NCI-H526 treated with DMSO at 0.1 percent for 48 hours (cell line): ENCODE results near the gene FAM47E.

Source experiments
- DNase-seq: peaks from one replicate; lab custom pipeline; 2025; lab: John Stamatoyannopoulos, UW

FAM47E gene, protein sequence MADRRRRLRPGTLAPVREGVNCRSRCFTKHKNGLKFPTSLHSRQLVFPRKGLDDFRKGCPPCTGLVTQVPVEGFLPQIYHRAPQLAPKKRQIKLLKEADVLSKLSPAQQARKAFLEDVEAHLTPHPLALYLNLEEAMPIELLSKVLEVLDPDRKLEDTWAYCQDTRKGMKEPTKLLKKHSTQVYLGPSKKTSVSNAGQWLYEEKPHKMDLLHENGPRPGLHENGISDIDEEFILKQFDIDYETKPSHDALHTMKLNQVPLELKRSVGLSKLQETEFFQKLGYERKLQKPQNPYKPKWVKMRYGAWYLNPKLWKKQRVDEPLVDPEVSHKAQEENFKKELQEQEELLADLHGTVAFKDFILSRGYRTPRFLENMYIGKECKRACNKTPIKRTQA

GRCh38 chr4:76251441-76252270 lies at the start of gene FAM47E:
Gene FAM47E (plus strand): TSS chr4:76251721. CDS start chr4:76251747, 26 bp downstream.
- peak; percentile 39 for DNase-seq

DNA sequence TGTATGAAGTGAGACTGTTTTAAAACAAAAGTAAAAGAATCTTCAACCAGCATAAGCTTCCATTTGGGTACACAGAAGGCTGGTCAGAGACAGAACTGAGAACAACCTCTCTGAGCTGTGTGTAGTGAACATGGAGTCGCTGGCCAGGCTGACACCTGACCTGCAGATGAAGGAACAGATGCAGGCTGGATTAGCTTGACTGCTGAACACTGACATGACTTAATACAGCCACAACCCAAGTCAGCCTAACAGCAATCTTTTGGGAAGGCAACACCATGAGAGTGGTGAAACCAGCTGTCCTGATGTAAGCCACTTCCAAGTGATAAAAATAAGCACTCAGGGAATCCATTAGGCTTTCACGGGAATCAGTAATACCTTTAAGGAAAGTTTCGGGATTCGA lies 48.0 kb upstream of the FAM47E start:
- no peak for DNase-seq

DNA sequence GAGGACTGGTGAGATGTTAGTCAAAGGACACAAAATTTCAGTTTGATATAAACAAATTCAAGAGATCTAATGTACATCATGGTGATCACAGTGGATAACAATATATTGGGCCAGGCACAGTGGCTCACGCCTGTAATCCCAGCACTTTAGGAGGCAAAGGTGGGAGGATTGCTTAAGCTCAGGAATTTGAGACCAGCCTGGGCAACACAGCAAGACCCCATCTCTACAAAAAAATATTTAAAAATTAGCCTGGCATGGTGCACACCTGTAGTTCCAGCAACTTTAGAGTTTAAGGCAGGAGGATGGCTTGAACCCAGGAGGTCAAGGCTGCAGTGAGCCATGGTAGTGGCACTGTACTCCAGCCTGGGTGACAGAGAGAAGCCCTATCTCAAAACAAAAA lies 46.6 kb upstream of the FAM47E start:
- no peak for DNase-seq

- no peak for DNase-seq
These were observed 46.0 kb upstream of the FAM47E start for GRCh38 chr4:76205476-76205875.

DNA sequence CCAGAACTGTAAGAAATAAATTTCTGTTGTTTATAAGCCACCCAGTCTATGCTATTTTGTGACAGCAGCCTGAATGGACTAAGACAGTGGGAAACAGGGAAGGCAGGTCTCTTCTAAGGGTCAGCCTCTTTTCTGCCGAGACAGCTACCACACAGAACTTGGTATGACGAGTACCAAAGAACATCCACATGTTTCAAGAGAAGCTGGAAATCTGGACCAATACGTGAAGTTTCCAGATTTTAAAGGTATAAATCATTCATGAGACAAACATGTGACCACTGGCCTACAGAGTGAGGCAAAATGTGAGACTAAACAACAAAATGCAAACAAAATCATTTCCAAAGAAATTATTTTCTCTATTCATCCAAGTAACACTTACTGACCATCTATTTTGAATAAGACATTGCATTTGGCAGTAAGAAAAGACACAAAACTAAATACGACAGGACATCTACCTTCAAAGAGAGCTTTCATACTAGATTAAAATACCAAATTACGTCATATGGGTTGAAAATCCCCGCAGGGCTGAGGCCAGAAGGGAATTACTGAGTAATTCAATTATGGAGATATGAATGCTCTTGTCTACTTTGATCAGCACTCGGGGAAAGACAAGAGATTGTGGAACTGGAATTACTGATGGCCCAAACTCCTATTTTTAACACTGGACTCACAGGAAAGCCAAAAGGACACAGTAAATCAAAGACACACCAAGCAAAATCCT lies 45.1 kb upstream of the FAM47E start:
- DNase-seq = no peak

DNA sequence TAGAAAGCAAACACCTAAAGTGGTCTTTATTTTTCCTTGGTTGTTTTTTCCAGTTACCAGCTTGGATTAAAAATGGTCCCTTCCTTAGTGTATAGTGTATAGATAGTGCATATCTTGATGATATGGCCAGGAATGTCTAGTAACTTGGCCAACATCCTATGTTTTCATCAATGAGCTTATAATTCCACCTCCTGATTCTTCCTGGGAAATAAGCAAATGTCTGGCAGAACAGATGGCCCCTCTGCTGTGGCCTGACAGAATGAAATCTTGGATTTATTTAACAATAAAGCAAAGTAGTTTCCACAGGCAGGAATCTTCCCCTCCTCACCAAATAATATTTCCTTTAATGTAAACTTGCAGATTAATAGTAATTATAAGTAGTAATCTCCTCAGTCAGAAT lies 44.0 kb upstream of the FAM47E start:
- no peak for DNase-seq

- DNase-seq = peak; percentile 3
These were observed 43.3 kb upstream of the FAM47E start for GRCh38 chr4:76208005-76208765.

DNA sequence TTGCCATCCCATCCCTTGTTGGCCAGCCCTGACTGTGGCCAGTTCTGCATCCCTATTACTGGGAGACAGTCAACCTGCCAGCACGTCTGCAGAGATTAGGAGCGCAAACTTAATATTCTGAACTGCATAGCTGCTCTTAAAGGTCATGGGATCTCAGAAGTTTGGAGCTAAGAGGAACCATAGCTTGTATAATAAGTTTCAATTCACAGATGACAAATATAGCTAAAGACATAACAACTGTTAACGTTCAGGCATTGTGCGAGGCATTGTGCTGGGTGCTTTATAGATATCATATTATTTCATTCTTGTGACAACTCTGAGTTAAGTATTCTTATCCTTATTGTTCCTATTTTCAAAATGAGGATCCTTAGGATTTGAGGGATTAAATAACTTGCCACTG lies 41.6 kb upstream of the FAM47E start:
- DNase-seq = no peak

DNA sequence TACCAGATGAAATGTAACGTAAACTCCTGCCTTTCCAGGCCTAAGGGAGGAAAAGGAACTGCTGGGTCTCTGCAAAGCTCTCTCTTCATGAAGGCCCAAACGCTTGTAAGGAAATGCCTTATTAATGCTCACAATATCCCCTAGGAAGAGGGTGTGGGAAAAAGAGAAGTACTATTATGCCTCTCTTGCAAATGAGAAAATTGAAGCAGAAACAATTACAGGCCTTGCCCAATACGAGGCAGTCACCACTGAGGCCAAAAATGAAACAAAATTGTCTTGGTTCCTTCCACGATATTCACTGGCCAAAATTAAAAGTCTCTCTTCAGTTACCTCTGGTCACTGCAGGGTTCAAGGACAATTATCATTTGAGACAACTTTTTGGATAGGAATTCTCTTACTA lies 41.1 kb upstream of the FAM47E start:
- DNase-seq = no peak

DNA sequence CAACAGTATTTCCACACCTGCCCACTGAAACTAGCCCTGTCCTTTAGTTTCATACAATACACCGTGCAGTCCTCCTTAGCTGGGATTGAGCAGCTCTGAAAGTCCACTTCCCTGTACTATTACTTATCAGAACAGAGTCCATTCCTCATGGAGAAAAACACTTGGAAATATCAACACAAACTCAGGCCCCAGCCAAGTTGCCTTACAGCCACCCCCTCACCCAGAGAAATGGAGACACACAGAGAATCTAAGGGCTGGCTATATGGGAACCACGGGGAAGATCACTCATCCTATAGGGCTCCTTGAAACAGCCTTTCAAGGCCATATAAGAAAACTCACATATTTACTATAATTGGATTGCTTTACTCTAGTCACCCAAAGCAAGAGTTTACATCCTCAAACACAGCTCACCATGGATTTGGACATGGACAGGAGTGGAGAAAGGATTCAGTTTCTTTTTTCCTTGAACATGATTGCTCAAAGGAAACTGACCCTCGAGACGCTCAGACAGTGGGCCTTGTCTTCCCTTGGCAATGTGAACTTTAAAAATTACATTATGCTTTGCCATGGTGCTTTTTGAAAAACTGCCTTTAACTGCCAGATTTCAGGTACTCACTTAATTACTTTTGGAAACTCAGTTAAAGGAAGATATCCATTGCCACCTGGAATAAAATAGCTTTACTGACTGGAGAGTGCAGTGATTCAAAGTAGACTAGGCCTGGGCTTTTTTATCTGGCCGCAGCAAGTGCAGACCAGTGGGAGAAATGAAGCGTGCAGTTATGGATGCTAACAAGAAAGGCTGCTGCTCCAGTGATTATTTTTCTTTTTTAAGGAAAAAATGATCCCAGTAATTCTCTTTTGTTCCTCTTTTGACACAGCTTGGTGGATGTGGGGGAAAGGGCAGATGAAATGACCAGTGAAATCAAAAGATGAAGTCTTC lies 39.5 kb upstream of the FAM47E start:
- DNase-seq = no peak

DNA sequence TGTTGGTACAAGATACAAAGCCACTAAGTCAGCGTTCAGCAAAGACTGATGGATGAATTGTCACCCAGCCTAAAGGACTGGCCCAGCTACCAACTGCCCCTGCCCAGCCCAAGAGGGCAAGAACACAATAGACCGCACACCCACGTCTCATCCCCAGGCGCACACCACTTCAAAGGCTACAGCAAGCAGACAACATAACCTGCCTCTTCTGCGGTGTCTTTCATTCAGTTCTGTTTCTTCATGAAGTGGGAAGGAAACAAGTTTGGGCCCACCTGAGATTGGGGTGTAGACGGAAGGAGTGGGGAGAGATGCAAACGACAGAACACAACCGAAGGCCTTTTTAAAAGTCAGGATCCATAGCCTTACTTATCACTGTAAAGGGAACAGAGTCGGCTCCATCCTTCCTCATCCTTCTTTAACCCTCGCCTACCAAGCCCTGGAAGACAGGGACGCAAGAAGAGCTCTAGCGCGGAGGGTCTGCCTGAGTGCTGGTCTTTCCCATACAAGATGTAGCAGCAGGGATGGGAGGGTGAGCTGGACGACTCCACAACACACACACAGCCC lies 38.6 kb upstream of the FAM47E start:
- DNase-seq = peak; percentile 53

DNA sequence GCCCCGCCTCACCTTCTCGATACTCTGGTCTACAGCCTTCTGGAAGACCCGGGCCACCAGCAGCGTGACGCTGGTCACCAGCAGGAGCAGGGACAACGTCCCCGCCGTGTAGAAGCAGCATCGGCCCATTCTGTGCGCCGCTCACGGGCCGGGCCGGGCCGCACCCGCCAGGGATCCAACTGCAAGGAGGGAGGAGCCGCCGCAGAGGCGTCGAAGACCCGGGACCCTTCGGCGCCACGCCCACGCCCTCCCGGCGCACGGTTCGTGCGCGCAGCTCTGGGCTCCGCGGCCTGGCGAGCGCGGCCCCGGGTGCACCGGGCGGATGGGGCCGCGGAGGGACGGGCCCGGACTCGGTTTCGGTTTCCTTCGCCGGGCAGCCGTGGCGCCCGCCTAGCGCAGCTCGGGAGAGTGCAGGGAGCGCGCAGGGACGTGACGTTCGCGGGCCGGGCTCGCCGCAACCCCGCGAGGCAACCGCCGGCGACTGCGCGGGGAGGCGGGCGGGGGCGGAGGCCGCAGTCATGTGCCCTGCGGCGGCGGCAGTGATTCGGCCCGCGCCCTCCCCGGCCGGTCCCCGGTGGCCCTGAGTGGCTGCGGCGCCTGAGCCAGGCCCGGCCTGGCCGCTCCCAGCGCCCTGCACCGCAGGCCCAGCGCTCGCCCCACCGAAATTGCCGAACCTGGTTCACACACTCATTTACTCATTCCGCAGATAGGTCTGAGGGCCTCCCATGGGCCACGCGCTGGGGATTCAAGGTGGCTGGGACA lies 37.9 kb upstream of the FAM47E start, which contains the start of gene SCARB2:
Gene SCARB2 (minus strand): TSS at position 410 of the 762 bp plus-strand sequence. CDS start 281 bp downstream, at position 129.
- peak; percentile 71 for DNase-seq

DNA sequence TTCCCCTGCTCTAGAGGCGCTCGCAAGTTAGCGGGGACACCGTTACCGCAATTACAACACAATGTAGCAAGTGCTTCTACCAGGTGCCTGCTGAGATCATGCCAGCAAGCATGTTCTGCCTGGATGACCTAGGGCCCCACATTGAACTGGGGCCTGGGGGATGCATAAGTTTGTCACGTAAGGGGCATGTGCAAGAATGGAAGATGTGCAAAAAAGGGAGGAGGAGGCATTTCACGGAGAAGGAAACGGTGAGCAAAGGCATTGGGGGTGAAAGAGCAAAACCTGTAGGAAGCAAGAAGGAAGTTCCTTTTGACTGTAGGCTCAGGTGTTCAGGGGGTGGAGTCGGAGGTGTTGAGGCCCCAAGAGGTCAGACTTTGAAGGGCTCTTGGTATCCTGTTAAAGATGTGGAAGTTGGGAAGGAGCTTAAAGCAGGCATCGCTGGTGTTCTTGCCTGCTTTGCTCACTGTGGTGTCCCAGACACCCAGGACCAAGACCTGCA lies 37.3 kb upstream of the FAM47E start:
- no peak for DNase-seq

DNA sequence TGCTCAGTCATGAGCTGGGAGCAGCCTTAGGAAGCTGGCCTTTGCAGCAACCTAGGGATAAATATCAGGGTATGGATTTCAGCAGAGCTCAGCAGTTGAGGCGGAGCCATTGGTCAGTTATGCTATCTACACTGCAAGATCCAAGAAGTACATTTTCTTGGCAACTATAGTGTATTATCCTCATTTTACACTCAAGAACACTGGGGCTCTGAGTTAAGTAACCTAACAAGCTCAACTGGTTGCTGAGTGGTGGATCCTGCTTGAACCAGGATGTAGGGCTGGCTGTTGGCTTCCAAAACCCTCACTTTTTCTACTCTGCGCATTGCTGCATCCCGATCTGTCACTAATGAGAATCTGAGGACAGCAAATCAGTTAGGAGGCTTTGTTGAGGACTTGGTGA lies 36.4 kb upstream of the FAM47E start:
- no peak for DNase-seq

GRCh38 chr4:76216524-76216923 lies 35.0 kb upstream of the FAM47E start:
- DNase-seq = no peak

DNA sequence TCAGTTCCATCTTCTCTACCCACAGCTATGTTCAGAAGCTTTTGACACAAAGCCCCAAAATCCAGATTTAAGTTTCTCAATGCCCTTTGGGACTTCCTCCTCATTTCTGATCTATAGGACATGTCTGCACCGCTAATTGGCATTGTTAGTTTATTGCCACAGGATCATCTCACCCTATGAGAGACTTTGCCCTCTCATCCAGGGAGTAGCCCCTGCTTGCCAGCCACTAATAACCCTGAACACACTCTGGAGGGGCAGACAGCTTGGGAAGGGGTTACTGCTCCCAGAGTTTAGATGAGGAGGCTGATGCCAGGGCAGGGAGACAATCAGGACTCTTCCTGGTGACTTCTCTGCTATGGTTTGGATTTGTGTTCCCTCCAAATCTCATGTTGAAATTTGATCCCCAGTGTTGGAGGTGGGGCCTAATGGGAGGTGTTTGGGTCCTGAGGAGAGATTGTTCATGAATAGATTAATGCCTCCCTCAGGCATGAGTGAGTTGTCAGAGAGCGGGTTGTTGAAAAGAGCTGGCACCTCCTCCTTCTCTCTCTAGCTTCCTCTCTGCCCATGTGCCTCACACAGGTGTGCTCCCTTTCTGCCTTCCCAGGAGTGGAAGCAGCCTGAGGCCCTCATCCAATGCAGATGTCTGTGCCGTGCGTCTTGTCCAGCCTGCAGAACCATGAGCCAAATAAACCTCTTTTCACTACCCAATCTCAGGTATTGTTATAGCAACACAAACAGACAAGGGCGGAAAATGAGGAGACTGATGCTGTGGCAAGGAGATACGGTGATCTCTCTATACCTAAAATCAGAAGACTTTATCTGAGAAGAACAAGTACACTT lies 34.3 kb upstream of the FAM47E start:
- no peak for DNase-seq

DNA sequence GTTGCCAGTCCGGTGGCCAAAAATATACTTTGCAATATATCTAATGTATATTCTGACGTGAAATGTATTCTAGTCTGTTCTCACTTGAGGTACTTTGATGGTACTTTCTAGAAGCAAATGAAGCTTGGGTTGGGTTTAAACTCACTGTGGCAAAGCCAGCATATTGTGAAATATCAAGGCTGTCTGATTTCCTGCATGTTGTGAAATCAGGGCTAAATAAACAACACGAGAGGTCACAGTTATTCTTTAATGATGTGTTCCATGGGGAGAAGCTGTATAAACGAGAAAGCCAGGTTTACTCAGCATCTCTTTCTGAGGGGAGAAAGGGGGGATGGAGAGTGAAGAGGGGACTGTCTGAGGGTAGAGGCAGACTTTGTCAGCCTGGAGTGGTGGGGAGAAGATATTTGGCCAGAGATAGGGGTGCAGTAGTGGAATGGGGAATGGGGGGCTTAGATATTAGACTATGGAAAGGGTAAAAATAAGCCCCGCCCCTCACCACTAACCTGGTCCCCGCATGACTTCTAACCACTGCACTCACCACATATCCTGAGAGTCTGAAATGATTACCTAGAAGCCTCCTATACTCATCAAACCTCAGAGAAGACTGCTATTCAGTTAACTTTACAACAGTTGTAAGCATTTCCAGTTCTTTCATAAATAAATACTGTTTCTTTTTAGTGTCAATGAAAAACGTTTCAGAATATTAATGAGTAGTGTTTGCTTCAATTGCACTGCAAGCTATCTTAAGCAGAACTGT lies 32.0 kb upstream of the FAM47E start:
- DNase-seq = no peak

GRCh38 chr4:76224171-76224570 lies 27.4 kb upstream of the FAM47E start:
- DNase-seq = no peak
